Fibroblast of mammary gland (primary cell): ENCODE results near the gene PSMD1.
"Not testable (repeated sequence)": the region's sequence is repeated elsewhere in the genome, so short reads cannot be mapped to it uniquely, and the experiment has no call there.

Source experiments
- DNase-seq: peaks from one replicate; pipeline ENCODE4 v3.0.0-alpha.2; 2010; ENCODE audit warnings: low read depth
- H3K4me3 ChIP-seq: 2 replicates; pipeline ENCODE4 v1.5.1; 2011; ENCODE audit warnings: low read depth, mild to moderate bottlenecking, low read length, moderate library complexity; ENCODE audit not compliant: control insufficient read depth
- CTCF ChIP-seq: conservative IDR thresholded peaks from 2 replicates; pipeline ENCODE4 v1.5.1; 2011; ENCODE audit warnings: low read depth, low read length, inconsistent platforms; ENCODE audit not compliant: control insufficient read depth, insufficient read depth

The PSMD1 gene

DNA sequence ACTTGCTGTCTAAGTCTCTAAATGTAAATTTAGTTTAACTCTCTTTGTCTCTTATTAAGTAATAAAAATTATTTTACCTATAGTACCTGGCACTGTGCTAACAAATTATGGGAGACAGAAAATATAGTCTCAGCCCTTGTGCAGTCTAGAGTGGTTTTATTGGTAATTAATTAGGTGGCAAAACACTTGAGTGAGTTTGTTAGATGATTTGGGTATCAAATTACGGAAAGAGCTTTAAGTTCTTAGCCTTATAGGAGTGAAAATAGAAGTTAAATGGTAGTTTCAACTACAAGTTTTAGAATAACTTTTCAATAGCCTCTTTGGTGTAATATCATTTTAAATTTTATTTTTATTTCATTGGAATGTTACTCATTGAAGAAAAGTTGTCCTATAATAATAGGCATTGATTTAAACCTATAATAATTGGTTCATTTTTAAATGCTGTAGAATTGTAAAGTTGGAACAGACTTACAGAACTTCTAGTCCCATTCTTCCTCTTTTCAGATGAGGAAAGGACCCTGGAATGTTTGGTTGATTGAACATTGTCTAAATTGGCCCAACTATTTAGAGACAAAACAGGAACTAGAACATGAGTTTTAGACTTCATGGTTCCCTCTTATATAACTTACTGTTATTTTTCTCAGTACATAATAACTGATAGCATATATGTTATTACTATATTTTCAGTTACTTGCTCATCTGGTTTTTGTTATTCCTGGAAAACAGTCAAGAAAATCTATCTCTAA is 78.4 kb downstream of the PSMD1 start:
- no peak for DNase-seq
- H3K4me3 ChIP-seq, result no peak overlapping the region
- TF ChIP-seq CTCF, result no peak

DNA sequence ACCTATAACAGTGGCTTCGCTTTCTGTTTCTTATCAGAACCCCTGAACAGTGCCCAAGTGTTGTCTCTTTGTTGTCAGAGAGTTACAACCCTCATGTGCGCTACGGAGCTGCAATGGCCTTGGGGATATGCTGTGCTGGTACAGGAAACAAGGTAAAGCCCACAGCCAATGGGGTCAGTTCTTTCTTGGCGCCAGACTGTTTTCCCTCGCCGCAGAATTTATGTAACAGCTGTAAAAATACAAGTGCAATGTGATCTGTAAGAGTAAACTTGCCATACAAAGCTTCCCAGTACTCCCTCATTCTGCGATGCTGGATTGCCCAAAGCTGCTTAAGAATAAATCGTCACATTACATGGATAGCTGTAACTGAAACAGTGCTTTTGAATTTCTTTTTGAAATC is 82.0 kb downstream of the PSMD1 start:
- no peak for TF ChIP-seq CTCF
- H3K4me3 ChIP-seq, result no peak overlapping the region
- no peak for DNase-seq

DNA sequence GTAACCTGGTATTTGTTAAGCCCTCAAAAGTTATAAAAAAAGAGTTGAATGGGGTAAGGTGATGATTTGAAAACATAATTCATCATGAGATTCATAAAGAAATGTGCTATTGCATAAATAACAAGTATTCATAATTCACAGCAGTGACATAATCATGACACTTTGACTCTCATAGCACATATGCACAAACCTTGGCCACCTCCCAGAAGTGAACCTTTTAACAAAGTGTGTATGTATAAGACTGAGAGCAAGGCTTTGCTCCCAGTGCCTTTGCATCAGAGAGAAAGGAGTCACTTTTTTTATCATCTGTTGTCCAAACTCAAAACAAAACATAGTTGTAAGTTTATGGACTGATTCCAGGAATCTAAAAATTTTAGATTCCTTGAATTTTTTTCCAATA is 83.1 kb downstream of the PSMD1 start:
- DNase-seq, result peak; percentile 19
- no peak overlapping the region for H3K4me3 ChIP-seq
- no peak for TF ChIP-seq CTCF

GRCh38 chr2:231140808-231141207 is 84.1 kb downstream of the PSMD1 start:
- not testable (repeated sequence) for DNase-seq, H3K4me3 ChIP-seq

DNA sequence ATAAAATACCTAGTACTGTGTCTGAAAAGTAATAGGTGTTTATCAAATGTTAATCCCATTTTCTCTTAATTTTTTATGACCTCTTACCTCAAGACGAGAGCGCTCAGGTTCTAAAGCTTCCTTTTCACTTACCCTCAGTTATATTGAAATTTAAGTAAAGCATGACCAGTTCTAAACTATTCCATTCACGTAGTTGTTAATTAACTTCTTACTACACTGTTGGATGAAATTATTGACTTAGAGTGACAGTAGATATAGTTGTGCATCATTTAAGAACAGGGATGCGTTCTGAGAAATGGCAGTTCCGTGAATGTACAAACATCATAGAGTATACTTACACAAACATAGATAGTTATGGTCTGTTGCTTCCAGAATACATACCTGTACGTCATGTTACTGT is 88.2 kb downstream of the PSMD1 start:
- TF ChIP-seq CTCF, result no peak
- H3K4me3 ChIP-seq, result no peak overlapping the region
- no peak for DNase-seq

DNA sequence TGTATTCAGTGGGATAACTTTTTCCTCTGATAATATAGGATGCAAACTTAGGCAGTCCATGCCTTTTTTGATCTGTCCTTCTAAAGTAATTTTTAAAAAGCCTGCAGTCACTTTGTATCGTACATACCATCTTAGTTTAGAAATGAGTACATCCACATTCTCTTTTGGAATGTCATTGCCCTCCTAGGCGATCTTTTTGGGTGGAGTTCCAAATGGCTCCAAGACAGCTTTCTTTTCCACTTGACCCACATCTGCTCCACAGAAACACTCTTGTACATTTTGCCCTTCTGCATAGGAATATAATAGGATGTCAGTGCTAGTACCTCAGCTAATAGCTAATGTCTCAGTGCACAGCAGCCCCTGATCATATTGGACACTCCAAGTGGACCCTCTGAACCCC is 90.0 kb downstream of the PSMD1 start:
- TF ChIP-seq CTCF, result no peak
- H3K4me3 ChIP-seq, result no peak overlapping the region
- no peak for DNase-seq

DNA sequence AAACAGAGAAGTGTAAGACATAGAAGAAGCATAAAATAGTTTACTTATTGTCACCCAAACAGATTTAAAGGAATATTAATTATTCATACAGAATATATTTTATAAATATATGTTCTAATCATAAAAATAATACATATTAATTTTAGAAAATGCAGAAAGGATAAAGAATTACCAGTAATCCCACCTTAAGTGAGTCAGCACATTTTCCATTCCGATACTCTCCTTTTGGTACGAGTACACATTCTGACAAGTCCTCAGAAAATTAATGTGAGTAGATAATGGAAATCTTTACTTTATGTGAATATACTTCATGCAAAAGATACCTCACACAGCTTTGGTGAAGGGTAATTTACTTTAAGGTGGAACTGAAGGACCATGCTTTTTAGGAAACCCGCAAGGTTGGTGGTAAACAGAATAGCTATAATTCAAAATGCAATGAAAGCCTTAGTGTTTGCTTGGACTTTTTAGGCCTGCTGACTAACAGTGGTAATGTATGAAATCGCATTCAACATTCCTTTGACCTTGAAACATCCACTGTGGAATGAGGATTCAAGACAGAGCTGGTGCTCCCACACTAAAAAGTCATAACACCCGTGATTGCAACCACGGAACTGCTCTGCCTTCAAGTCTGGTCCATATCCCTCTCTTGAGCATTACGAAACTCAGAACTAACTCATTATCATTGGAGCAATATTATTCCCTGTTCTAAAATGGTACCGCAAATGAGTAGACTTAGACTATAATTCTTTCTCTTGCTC is 96.3 kb downstream of the PSMD1 start:
- no peak overlapping the region for H3K4me3 ChIP-seq
- TF ChIP-seq CTCF, result no peak
- DNase-seq, result peak; percentile 51
